ENCODE measurements around the gene NUDT8. TPM values are rescaled to one million over a fixed set of nuclear protein-coding genes. Genes with fewer than 3 reads are reported as not detected.

Gene NUDT8
- total and polyA plus RNA-seq, 9 of the 15 experiments (the other 6 are each of a cell fraction or from before 2014, with no cell fraction given) = 0.23 to 27.8 (median 5.0) TPM

DNA sequence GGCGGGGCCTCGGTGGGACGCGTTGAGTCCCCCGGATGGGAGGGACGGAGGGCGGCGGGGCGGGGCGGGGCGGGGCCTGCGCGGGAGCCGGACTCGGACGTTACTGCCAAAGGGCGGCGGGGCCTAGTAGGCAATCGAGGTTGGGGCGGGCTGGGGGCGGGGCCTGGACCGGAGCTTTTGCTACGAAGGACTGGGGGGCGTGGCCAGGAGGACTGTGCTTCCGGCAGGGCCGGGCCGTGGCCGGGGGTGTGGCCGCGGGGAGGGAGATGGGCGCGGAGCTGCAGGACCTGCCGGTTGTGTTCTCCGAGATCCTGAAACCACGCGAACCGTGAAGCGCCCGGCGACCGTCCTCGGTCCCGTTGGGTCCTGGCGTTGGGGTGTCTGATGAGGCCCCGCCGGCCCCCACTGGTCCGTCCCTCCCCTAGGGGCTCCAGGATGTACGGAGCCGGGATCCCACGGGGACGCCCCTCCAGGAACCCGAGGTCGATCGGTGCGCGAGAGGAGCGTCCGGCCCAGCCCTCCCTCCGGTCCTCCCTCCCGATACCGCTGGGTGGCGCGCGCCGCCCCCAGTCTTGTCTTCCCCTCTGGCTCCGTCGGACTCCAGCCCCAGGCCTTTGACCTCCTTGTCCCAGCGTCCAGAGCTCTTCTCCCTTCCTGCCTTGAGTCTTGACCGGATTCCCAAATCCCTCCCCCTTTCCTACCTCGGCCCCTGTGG, 648 bp upstream of the NUDT8 start (continued):
- peak; percentile 40; the same call in 1 of the 2 replicates for TF ChIP-seq TAF15 (IDR thresholded peaks at IDR 0.05; ENCODE audit: low read depth, low read length)
- TF ChIP-seq, protein P1, sequence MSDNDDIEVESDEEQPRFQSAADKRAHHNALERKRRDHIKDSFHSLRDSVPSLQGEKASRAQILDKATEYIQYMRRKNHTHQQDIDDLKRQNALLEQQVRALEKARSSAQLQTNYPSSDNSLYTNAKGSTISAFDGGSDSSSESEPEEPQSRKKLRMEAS (CRISPR knock-in tag; IDR thresholded peaks at IDR 0.05) = peak; percentile 50
- no peak for TF ChIP-seq ZNF311 (CRISPR knock-in tag; IDR thresholded peaks at IDR 0.05)
- TF ChIP-seq ETV6 (IDR thresholded peaks at IDR 0.05; ENCODE audit: borderline replicate concordance in 1 of 2, low read depth in 2 of 2, low read length in 1 of 2) = no peak
- TF ChIP-seq ETV6 (CRISPR knock-in tag; IDR thresholded peaks at IDR 0.05; ENCODE audit: borderline replicate concordance) = no peak
- TF ChIP-seq, protein P2, sequence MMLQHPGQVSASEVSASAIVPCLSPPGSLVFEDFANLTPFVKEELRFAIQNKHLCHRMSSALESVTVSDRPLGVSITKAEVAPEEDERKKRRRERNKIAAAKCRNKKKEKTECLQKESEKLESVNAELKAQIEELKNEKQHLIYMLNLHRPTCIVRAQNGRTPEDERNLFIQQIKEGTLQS (IDR thresholded peaks at IDR 0.05) = no peak
- TF ChIP-seq, protein P2 (CRISPR knock-in tag; conservative IDR thresholded peaks at IDR 0.05) = no peak
- no peak for TF ChIP-seq ZC3H8 (IDR thresholded peaks at IDR 0.05)
- TF ChIP-seq ZNF408 (CRISPR knock-in tag; IDR thresholded peaks at IDR 0.05; ENCODE audit: low read depth) = no peak
- no peak for TF ChIP-seq KLF10 (CRISPR knock-in tag; IDR thresholded peaks at IDR 0.05)
- TF ChIP-seq, protein P3, sequence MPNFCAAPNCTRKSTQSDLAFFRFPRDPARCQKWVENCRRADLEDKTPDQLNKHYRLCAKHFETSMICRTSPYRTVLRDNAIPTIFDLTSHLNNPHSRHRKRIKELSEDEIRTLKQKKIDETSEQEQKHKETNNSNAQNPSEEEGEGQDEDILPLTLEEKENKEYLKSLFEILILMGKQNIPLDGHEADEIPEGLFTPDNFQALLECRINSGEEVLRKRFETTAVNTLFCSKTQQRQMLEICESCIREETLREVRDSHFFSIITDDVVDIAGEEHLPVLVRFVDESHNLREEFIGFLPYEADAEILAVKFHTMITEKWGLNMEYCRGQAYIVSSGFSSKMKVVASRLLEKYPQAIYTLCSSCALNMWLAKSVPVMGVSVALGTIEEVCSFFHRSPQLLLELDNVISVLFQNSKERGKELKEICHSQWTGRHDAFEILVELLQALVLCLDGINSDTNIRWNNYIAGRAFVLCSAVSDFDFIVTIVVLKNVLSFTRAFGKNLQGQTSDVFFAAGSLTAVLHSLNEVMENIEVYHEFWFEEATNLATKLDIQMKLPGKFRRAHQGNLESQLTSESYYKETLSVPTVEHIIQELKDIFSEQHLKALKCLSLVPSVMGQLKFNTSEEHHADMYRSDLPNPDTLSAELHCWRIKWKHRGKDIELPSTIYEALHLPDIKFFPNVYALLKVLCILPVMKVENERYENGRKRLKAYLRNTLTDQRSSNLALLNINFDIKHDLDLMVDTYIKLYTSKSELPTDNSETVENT (CRISPR knock-in tag; IDR thresholded peaks at IDR 0.05) = peak; percentile 86
- 0 out of 2 replicates have a peak, but pooled peaks have one; percentile 35 for TF ChIP-seq SMAD4 (CRISPR knock-in tag; conservative IDR thresholded peaks at IDR 0.05)
- no peak for TF ChIP-seq CBX1 (IDR thresholded peaks at IDR 0.05; ENCODE audit: low read depth)
- peak; percentile 84 for TF ChIP-seq CXXC5 (CRISPR knock-in tag; IDR thresholded peaks at IDR 0.05)
- TF ChIP-seq, protein P4, sequence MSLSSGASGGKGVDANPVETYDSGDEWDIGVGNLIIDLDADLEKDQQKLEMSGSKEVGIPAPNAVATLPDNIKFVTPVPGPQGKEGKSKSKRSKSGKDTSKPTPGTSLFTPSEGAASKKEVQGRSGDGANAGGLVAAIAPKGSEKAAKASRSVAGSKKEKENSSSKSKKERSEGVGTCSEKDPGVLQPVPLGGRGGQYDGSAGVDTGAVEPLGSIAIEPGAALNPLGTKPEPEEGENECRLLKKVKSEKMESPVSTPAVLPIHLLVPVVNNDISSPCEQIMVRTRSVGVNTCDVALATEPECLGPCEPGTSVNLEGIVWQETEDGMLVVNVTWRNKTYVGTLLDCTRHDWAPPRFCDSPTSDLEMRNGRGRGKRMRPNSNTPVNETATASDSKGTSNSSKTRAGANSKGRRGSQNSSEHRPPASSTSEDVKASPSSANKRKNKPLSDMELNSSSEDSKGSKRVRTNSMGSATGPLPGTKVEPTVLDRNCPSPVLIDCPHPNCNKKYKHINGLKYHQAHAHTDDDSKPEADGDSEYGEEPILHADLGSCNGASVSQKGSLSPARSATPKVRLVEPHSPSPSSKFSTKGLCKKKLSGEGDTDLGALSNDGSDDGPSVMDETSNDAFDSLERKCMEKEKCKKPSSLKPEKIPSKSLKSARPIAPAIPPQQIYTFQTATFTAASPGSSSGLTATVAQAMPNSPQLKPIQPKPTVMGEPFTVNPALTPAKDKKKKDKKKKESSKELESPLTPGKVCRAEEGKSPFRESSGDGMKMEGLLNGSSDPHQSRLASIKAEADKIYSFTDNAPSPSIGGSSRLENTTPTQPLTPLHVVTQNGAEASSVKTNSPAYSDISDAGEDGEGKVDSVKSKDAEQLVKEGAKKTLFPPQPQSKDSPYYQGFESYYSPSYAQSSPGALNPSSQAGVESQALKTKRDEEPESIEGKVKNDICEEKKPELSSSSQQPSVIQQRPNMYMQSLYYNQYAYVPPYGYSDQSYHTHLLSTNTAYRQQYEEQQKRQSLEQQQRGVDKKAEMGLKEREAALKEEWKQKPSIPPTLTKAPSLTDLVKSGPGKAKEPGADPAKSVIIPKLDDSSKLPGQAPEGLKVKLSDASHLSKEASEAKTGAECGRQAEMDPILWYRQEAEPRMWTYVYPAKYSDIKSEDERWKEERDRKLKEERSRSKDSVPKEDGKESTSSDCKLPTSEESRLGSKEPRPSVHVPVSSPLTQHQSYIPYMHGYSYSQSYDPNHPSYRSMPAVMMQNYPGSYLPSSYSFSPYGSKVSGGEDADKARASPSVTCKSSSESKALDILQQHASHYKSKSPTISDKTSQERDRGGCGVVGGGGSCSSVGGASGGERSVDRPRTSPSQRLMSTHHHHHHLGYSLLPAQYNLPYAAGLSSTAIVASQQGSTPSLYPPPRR (CRISPR knock-in tag; IDR thresholded peaks at IDR 0.05; ENCODE audit: borderline replicate concordance) = no peak
- TF ChIP-seq CCAR2 (IDR thresholded peaks at IDR 0.05; ENCODE audit: low read depth, low read length) = no peak
- TF ChIP-seq CC2D1A (IDR thresholded peaks at IDR 0.05) = peak; percentile 70
- TF ChIP-seq MTA3 (IDR thresholded peaks at IDR 0.05; ENCODE audit: borderline replicate concordance) = peak; percentile 85; the same call in 1 of the 2 replicates
- no peak for TF ChIP-seq CSDE1 (IDR thresholded peaks at IDR 0.05)
- TF ChIP-seq ZNF76 (CRISPR knock-in tag; IDR thresholded peaks at IDR 0.05; ENCODE audit: borderline replicate concordance) = no peak

All from K562 (cell line).